AG04449 (cell line): Measurements from ENCODE around the gene SPINT2.
A peak's percentile ranks its signal among the peaks of the same experiment; 100 is the strongest.
"Not testable (repeated sequence)": the region's sequence is repeated elsewhere in the genome, so short reads cannot be mapped to it uniquely, and the experiment has no call there.

Experiments used
- CTCF ChIA-PET: fragments of 350-600 bp; formaldehyde crosslinking; extraction: SDS; loops from one replicate; lab custom pipeline; 2021; ENCODE audit warnings: antibody characterized with exemption; lab: Yijun Ruan, JAX
- POLR2A ChIA-PET: fragments of 400-600, 350-600 bp; formaldehyde crosslinking; extraction: SDS; loops from one replicate; lab custom pipeline; 2020; ENCODE audit warnings: antibody characterized with exemption, inconsistent platforms; lab: Yijun Ruan, JAX
- DNase-seq: peaks from one replicate; pipeline ENCODE4 v3.0.0-alpha.2; 2010; ENCODE audit warnings: low read depth, low spot score
- H3K4me3 ChIP-seq: 2 replicates; pipeline ENCODE4 v1.5.1; 2011; ENCODE audit warnings: low read depth, mild to moderate bottlenecking, control low read depth, low read length
- CTCF ChIP-seq: IDR thresholded peaks from one replicate; pipeline ENCODE4 v1.5.1; 2011; ENCODE audit warnings: mild to moderate bottlenecking, moderate library complexity, low read length, control low read depth, inconsistent platforms; ENCODE audit not compliant: insufficient read depth; ENCODE audit errors: missing control alignments

Gene SPINT2

GRCh38 chr19:38228005-38228377 lies 36.4 kb upstream of the SPINT2 start:
- CTCF ChIA-PET = interaction anchor here (0.9 to 3.8 kb wide), 14 partner anchors 10 to 329 kb away, joined by 3 to 18 read pairs (median 5); partner anchors contain the start of genes CATSPERG, FAM98C and WDR87
- DNase-seq = no peak
- POLR2A ChIA-PET = no interaction called here
- H3K4me3 ChIP-seq = peak overlapping the region; percentile 8; the same call in 1 of the 2 replicates
- TF ChIP-seq CTCF = no peak

- no peak for DNase-seq
- ChIA-PET POLR2A (no interaction called here), CTCF (interaction anchor here (1.1 to 7.7 kb wide), 7 partner anchors 9 to 326 kb away, joined by 3 to 93 read pairs (median 5); partner anchors contain the start of genes CATSPERG, SIPA1L3 and WDR87)
- no peak for TF ChIP-seq CTCF
- H3K4me3 ChIP-seq = peak overlapping the region; percentile 62
Observed at GRCh38 chr19:38228491-38229439, 35.6 kb upstream of the SPINT2 start.

- ChIA-PET CTCF (interaction anchor here (1.1 to 7.7 kb wide), 6 partner anchors 14 to 327 kb away, joined by 3 to 94 read pairs (median 6); partner anchors contain the start of genes CATSPERG, PSMD8, SIPA1L3 and WDR87), POLR2A (no interaction called here)
- DNase-seq = no peak
- TF ChIP-seq CTCF = peak; percentile 18
- H3K4me3 ChIP-seq = peak overlapping the region; percentile 62
Observed at GRCh38 chr19:38229585-38230073, 34.7 kb upstream of the SPINT2 start.

- CTCF ChIA-PET = interaction anchor here (0.9 to 7.7 kb wide), 8 partner anchors 13 to 331 kb away, joined by 3 to 94 read pairs (median 4); partner anchors contain the start of genes CATSPERG, PSMD8 and WDR87
- POLR2A ChIA-PET, H3K4me3 ChIP-seq, DNase-seq: not testable (repeated sequence)
Observed at GRCh38 chr19:38230506-38231133, 33.8 kb upstream of the SPINT2 start.

- CTCF ChIA-PET = interaction anchor here (1.0 to 7.7 kb wide), 9 partner anchors 12 to 333 kb away, joined by 3 to 94 read pairs (median 4); partner anchors contain the start of genes CATSPERG and WDR87
- TF ChIP-seq CTCF = no peak
- DNase-seq = no peak
- POLR2A ChIA-PET = no interaction called here
- no peak overlapping the region for H3K4me3 ChIP-seq
Observed at GRCh38 chr19:38231918-38232317, 32.5 kb upstream of the SPINT2 start.

- CTCF ChIA-PET = interaction anchor here (0.6 to 7.7 kb wide), 34 partner anchors 8 to 654 kb away, joined by 3 to 94 read pairs (median 4); partner anchors contain the start of genes CATSPERG, GGN, KCNK6 and PSMD8
- peak; percentile 84 for TF ChIP-seq CTCF
- DNase-seq = no peak
- POLR2A ChIA-PET = no interaction called here
- H3K4me3 ChIP-seq = no peak overlapping the region
Observed at GRCh38 chr19:38233740-38234251, 30.6 kb upstream of the SPINT2 start.
